GM12864 (cell line): ENCODE results near the gene NPSR1.

Experiments
- DNase-seq: peaks from one replicate; pipeline ENCODE4 v3.0.0-alpha.2; 2011; ENCODE audit warnings: low read depth
- H3K4me3 ChIP-seq: 2 replicates; pipeline ENCODE4 v1.5.1; 2011; ENCODE audit warnings: mild to moderate bottlenecking, low read depth, low read length, control low read depth
- CTCF ChIP-seq: IDR thresholded peaks from 2 replicates; pipeline ENCODE4 v1.5.1; 2011; ENCODE audit warnings: low read depth, mild to moderate bottlenecking, moderate library complexity, low read length, control low read depth, inconsistent platforms; ENCODE audit errors: missing control alignments

Gene NPSR1

GRCh38 chr7:34748728-34749089 lies 90.7 kb downstream of the NPSR1 start:
- no peak for TF ChIP-seq CTCF
- H3K4me3 ChIP-seq, result no peak overlapping the region
- DNase-seq, result no peak

- no peak overlapping the region for H3K4me3 ChIP-seq
- TF ChIP-seq CTCF, result no peak
- no peak for DNase-seq
These were observed 91.4 kb downstream of the NPSR1 start for GRCh38 chr7:34749446-34749845.

- no peak overlapping the region for H3K4me3 ChIP-seq
- TF ChIP-seq CTCF, result no peak
- DNase-seq, result no peak
These were observed 92.2 kb downstream of the NPSR1 start for GRCh38 chr7:34750209-34750608.

GRCh38 chr7:34750636-34751035 lies 92.6 kb downstream of the NPSR1 start:
- no peak for DNase-seq
- TF ChIP-seq CTCF, result no peak
- H3K4me3 ChIP-seq, result no peak overlapping the region

- no peak for DNase-seq
- H3K4me3 ChIP-seq, result no peak overlapping the region
- TF ChIP-seq CTCF, result no peak
These were observed 94.0 kb downstream of the NPSR1 start for GRCh38 chr7:34751725-34752643.

- DNase-seq, result no peak
- no peak overlapping the region for H3K4me3 ChIP-seq
- no peak for TF ChIP-seq CTCF
These were observed 94.9 kb downstream of the NPSR1 start for GRCh38 chr7:34752929-34753328.

GRCh38 chr7:34755008-34755407 lies 97.0 kb downstream of the NPSR1 start:
- no peak for DNase-seq
- TF ChIP-seq CTCF, result no peak
- H3K4me3 ChIP-seq, result no peak overlapping the region
